Tibial nerve (tissue), 4 donors: ENCODE data around the gene LMO7. TPM values are rescaled to one million over a fixed set of nuclear protein-coding genes. Genes with fewer than 3 reads are reported as not detected.
"Not testable (repeated sequence)": the region's sequence is repeated elsewhere in the genome, so short reads cannot be mapped to it uniquely, and the experiment has no call there.

Experiments
- DNase-seq, 2 donors: peaks; one replicate each; pipeline ENCODE4 v3.0.0-alpha.2; 2019; ENCODE audit warnings: low spot score in 2 of 2
- H3K27ac ChIP-seq, 4 donors: fragments of 200-600 bp; sonication (generic) in 3 of 4; one replicate each; pipeline ENCODE4 v1.5.1; 2017 to 2019; ENCODE audit warnings: mild to moderate bottlenecking in 1 of 4
- H3K27me3 ChIP-seq, 2 donors: fragments of 200-600 bp; sonication (generic) in 1 of 2; one replicate each; pipeline versions ENCODE4 v1.5.1 to v1.6.0; 2017 to 2019
- H3K36me3 ChIP-seq, 3 donors: fragments of 200-600 bp; sonication (generic); one replicate each; pipeline ENCODE4 v1.5.1; 2018 to 2019
- H3K4me1 ChIP-seq, 4 donors: fragments of 200-600 bp; sonication (generic) in 3 of 4; one replicate each; pipeline ENCODE4 v1.5.1; 2017 to 2019
- H3K4me3 ChIP-seq, 4 donors: fragments of 200-600 bp; sonication (generic) in 3 of 4; one replicate each; pipeline ENCODE4 v1.5.1; 2017 to 2019; ENCODE audit warnings: mild to moderate bottlenecking in 1 of 4, moderate library complexity in 1 of 4
- H3K9me3 ChIP-seq, 4 donors: fragments of 200-600 bp; sonication (generic) in 3 of 4; one replicate each; pipeline ENCODE4 v1.5.1; 2017 to 2019
- CTCF ChIP-seq, 5 experiments: fragments of 200-600 bp in 3 of 5; fragments of 450-650 bp in 2 of 5; sonication (generic) in 3 of 5; IDR thresholded peaks; one replicate each; pipeline ENCODE4 v1.5.1; 2016 to 2019; ENCODE audit warnings: antibody characterized with exemption in 5 of 5, mild to moderate bottlenecking in 3 of 5, moderate library complexity in 2 of 5
- EP300 ChIP-seq, 2 donors: sonication (generic); formaldehyde crosslinking; IDR thresholded peaks; one replicate each; pipeline ENCODE4 v1.6.1; 2017; ENCODE audit warnings: antibody characterized with exemption in 2 of 2, mild to moderate bottlenecking in 1 of 2
- POLR2A ChIP-seq, 2 donors: fragments of 450-650 bp; IDR thresholded peaks; one replicate each; pipeline ENCODE4 v1.6.1; 2017; ENCODE audit warnings: antibody characterized with exemption in 2 of 2, mild to moderate bottlenecking in 2 of 2, moderate library complexity in 2 of 2
- WGBS, 2 donors: methylation state at CpG; one replicate each; pipeline ENCODE4 v1.1.5; 2018; 5-methylcytosine and 5-hydroxymethylcytosine counted together
- total RNA-seq, 4 donors: library from RNA; depleted of rRNA; stranded (reverse); fragments of >200 nt; gene quantifications; one replicate each; pipeline ENCODE4 v1.1.0, GENCODE V29; 2016

The LMO7 gene
- total RNA-seq, 4 donors from 2014 or later: 149 to 311 (median 236) TPM

- Histone ChIP-seq H3K9me3 (no peaks in the 10 kb centered on the region), H3K36me3 (no peaks in the 10 kb centered on the region), H3K4me1 (peaks cover 0 to 32% (median 0%) of the 10 kb centered on the region in 4 donors), H3K27ac (peak overlapping the region in 1 of 4 donors; percentile 62), H3K27me3 (no peaks in the 10 kb centered on the region), H3K4me3 (no peak overlapping the region)
- TF ChIP-seq POLR2A (IDR thresholded peaks at IDR 0.05): no peak
- TF ChIP-seq EP300 (IDR thresholded peaks at IDR 0.05): no peak
- no peak for TF ChIP-seq CTCF (IDR thresholded peaks at IDR 0.05)
- DNase-seq: no peak
Measured at GRCh38 chr13:75771818-75772217, 135.7 kb downstream of the LMO7 start.

GRCh38 chr13:75774176-75774575 lies 138.0 kb downstream of the LMO7 start:
- no peaks in the 10 kb centered on the region for H3K36me3 ChIP-seq
- H3K27me3 ChIP-seq: no peaks in the 10 kb centered on the region
- peaks cover 0 to 32% (median 0%) of the 10 kb centered on the region in 4 donors for H3K4me1 ChIP-seq
- WGBS, 2 donors: 93 to 97% methylated on average over 1 of the region's 1 CpG
- TF ChIP-seq CTCF (IDR thresholded peaks at IDR 0.05) (no peak), EP300 (IDR thresholded peaks at IDR 0.05) (no peak), POLR2A (IDR thresholded peaks at IDR 0.05) (no peak)
- no peak overlapping the region for H3K27ac ChIP-seq
- no peak overlapping the region for H3K4me3 ChIP-seq
- no peak for DNase-seq
- peaks cover 0 to 1% (median 0%) of the 10 kb centered on the region in 4 donors for H3K9me3 ChIP-seq

GRCh38 chr13:75776550-75776949 lies 140.4 kb downstream of the LMO7 start:
- H3K36me3 ChIP-seq: peaks cover 0 to 8% (median 0%) of the 10 kb centered on the region in 3 donors
- no peak overlapping the region for H3K27ac ChIP-seq
- 82 to 83% methylated on average over 3 of the region's 3 CpGs for WGBS, 2 donors
- TF ChIP-seq EP300 (IDR thresholded peaks at IDR 0.05): no peak
- no peak for TF ChIP-seq POLR2A (IDR thresholded peaks at IDR 0.05)
- no peak for TF ChIP-seq CTCF (IDR thresholded peaks at IDR 0.05)
- H3K27me3 ChIP-seq: no peaks in the 10 kb centered on the region
- H3K4me1 ChIP-seq: peaks cover 0 to 13% (median 0%) of the 10 kb centered on the region in 4 donors
- no peak for DNase-seq
- H3K9me3 ChIP-seq: peaks cover 0 to 13% (median 0%) of the 10 kb centered on the region in 4 donors
- no peak overlapping the region for H3K4me3 ChIP-seq

- Histone ChIP-seq H3K36me3 (peaks cover 0 to 15% (median 0%) of the 10 kb centered on the region in 3 donors), H3K4me1 (peaks cover 0 to 8% (median 0%) of the 10 kb centered on the region in 4 donors), H3K4me3 (no peak overlapping the region), H3K27me3 (no peaks in the 10 kb centered on the region), H3K9me3 (peaks cover 0 to 19% (median 0%) of the 10 kb centered on the region in 4 donors), H3K27ac (no peak overlapping the region)
- no peak for DNase-seq
- 95 to 96% methylated on average over 3 of the region's 3 CpGs for WGBS, 2 donors
- TF ChIP-seq POLR2A (IDR thresholded peaks at IDR 0.05) (no peak), EP300 (IDR thresholded peaks at IDR 0.05) (no peak), CTCF (IDR thresholded peaks at IDR 0.05) (no peak)
Measured at GRCh38 chr13:75779393-75779792, 143.3 kb downstream of the LMO7 start.

DNA sequence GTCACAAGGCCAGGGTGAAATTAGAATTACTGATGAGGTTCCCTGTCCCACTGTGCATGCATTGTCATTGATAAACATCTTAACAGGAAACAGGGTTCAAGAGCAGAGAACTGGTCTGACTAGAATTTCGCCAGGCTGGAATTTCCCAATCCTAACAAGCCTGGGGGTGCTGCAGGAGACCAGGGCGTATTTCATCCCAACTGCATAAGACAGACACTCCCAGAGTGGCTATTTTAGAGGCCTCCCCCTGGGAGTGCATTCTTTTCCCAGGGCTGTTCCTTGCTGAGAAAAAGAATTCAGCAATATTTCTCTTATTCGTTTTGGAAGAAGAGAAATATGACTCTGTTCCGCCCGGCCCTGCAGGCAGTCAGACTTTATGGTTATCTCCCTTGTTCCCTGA lies 144.0 kb downstream of the LMO7 start:
- not testable (repeated sequence) for DNase-seq, H3K27me3 ChIP-seq, H3K27ac ChIP-seq, H3K4me3 ChIP-seq
- Histone ChIP-seq H3K4me1 (peaks cover 0 to 12% (median 0%) of the 10 kb centered on the region in 4 donors), H3K9me3 (peaks cover 0 to 19% (median 0%) of the 10 kb centered on the region in 4 donors), H3K36me3 (peaks cover 0 to 15% (median 0%) of the 10 kb centered on the region in 3 donors)
- WGBS, 2 donors: 90 to 94% methylated on average over 5 of the region's 5 CpGs

DNA sequence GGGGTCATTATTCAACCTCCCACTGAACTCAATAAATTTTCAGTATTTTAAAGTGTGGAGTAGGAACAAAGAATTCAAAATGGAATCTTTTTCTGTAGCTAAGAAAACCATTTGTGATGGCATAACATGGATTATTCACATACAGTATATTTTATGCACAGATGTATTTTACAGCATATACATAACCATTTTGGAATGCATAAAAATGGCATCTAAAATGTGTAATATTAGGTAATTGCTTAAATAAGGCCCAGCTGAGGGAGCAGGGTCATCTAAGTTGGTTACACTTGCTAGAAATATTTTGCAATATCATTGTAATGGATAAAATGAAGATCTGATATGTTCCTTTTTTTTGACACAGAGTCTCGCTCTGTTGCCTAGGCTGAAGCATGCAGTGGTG lies 146.9 kb downstream of the LMO7 start:
- Histone ChIP-seq H3K9me3 (peaks cover 0 to 19% (median 0%) of the 10 kb centered on the region in 4 donors), H3K27me3 (no peaks in the 10 kb centered on the region), H3K27ac (no peak overlapping the region), H3K36me3 (peaks cover 0 to 15% (median 0%) of the 10 kb centered on the region in 3 donors), H3K4me1 (peaks cover 0 to 31% (median 3%) of the 10 kb centered on the region in 4 donors), H3K4me3 (no peak overlapping the region)
- TF ChIP-seq CTCF (IDR thresholded peaks at IDR 0.05) (no peak), EP300 (IDR thresholded peaks at IDR 0.05) (no peak), POLR2A (IDR thresholded peaks at IDR 0.05) (no peak)
- no peak for DNase-seq
- 48 to 50% methylated on average over 1 of the region's 1 CpG for WGBS, 2 donors
